Neural cell (in vitro differentiated cells): Measurements from ENCODE around the gene CD47. TPM values are rescaled to one million over a fixed set of nuclear protein-coding genes. Genes with fewer than 3 reads are reported as not detected.

Source experiments
- H2AFZ ChIP-seq: fragments of 200-600, 300-800 bp; sonication (generic), shearing (Covaris generic); 2 replicates; pipeline ENCODE4 v1.6.0; 2014; ENCODE audit warnings: low read depth, mild to moderate bottlenecking, antibody characterized with exemption, low read length, moderate library complexity
- H3F3A ChIP-seq: fragments of 200-600 bp; shearing (Covaris generic); 2 replicates; pipeline ENCODE4 v1.6.1; 2016; ENCODE audit warnings: mild to moderate bottlenecking, moderate library complexity, mixed read lengths, antibody characterized with exemption, low read length; ENCODE audit not compliant: insufficient read depth, poor library complexity, severe bottlenecking
- H3K27ac ChIP-seq: fragments of 200-600, 300-800 bp; sonication (generic), shearing (Covaris generic); 2 replicates; pipeline ENCODE4 v1.5.1; 2014; ENCODE audit warnings: mild to moderate bottlenecking, low read length, moderate library complexity
- H3K27me3 ChIP-seq: fragments of 300-800, 200-600 bp; sonication (generic), shearing (Covaris generic); 2 replicates; pipeline ENCODE4 v1.6.0; 2014; ENCODE audit warnings: mild to moderate bottlenecking, low read depth, low read length, moderate library complexity; ENCODE audit not compliant: insufficient read depth
- H3K36me3 ChIP-seq: fragments of 300-800, 200-600 bp; sonication (generic), shearing (Covaris generic); 2 replicates; pipeline ENCODE4 v1.5.1; 2014; ENCODE audit warnings: mild to moderate bottlenecking, antibody characterized with exemption, low read length, moderate library complexity; ENCODE audit not compliant: insufficient read depth
- H3K4me2 ChIP-seq: fragments of 300-800, 200-600 bp; sonication (generic), shearing (Covaris generic); 2 replicates; pipeline ENCODE4 v1.6.0; 2014; ENCODE audit warnings: mild to moderate bottlenecking, low read length
- H3K4me3 ChIP-seq: fragments of 300-800, 200-600 bp; sonication (generic), shearing (Covaris generic); 2 replicates; pipeline ENCODE4 v1.5.1; 2014; ENCODE audit warnings: mild to moderate bottlenecking, low read length, moderate library complexity
- H3K79me2 ChIP-seq: fragments of 200-600 bp; shearing (Covaris generic); replicated peaks from 2 replicates; pipeline ENCODE4 v1.6.0; 2014; ENCODE audit warnings: mild to moderate bottlenecking, low read length, moderate library complexity; ENCODE audit not compliant: insufficient read depth
- H3K9ac ChIP-seq: fragments of 300-800, 200-600 bp; sonication (generic), shearing (Covaris generic); 2 replicates; pipeline ENCODE4 v1.6.1; 2016; ENCODE audit warnings: mild to moderate bottlenecking, low read length, mixed read lengths
- H3K9me2 ChIP-seq: fragments of 200-600 bp; shearing (Covaris generic); 2 replicates; pipeline ENCODE4 v1.6.1; 2016; ENCODE audit warnings: mild to moderate bottlenecking, low read length, mixed read lengths; ENCODE audit not compliant: insufficient read depth
- H3K9me3 ChIP-seq: fragments of 200-600, 300-800 bp; sonication (generic), shearing (Covaris generic); 2 replicates; pipeline ENCODE4 v1.6.1; 2016; ENCODE audit warnings: mild to moderate bottlenecking, mixed run types, low read length, moderate library complexity, mixed read lengths
- H4K20me1 ChIP-seq: fragments of 200-600 bp; shearing (Covaris generic); 2 replicates; pipeline ENCODE4 v1.6.1; 2016; ENCODE audit warnings: mild to moderate bottlenecking, mixed run types; ENCODE audit not compliant: insufficient read depth
- EP300 ChIP-seq: fragments of 450-650 bp; conservative IDR thresholded peaks from 2 replicates; pipeline ENCODE4 v1.6.1; 2014; ENCODE audit warnings: antibody characterized with exemption, mild to moderate bottlenecking, moderate library complexity; ENCODE audit not compliant: poor library complexity, severe bottlenecking
- EZH2 ChIP-seq: fragments of 200-600, 300-800 bp; shearing (Covaris generic), sonication (generic); IDR thresholded peaks from 2 replicates; pipeline ENCODE4 v1.6.1; 2014; ENCODE audit warnings: antibody characterized with exemption, low read length, borderline replicate concordance, mild to moderate bottlenecking; ENCODE audit not compliant: insufficient read depth, poor library complexity, severe bottlenecking
- MXI1 ChIP-seq: fragments of 450-650 bp; conservative IDR thresholded peaks from 2 replicates; pipeline ENCODE4 v1.6.1; 2014; ENCODE audit warnings: antibody characterized with exemption, mild to moderate bottlenecking; ENCODE audit not compliant: poor library complexity, severe bottlenecking
- POLR2AphosphoS5 ChIP-seq: IDR thresholded peaks from 2 replicates; pipeline ENCODE4 v1.6.1; 2012
- RAD21 ChIP-seq: fragments of 450-650 bp; conservative IDR thresholded peaks from 2 replicates; pipeline ENCODE4 v1.6.1; 2014; ENCODE audit warnings: antibody characterized with exemption, mild to moderate bottlenecking, moderate library complexity
- TAF1 ChIP-seq: IDR thresholded peaks from 2 replicates; pipeline ENCODE4 v1.6.1; 2012; ENCODE audit warnings: low read depth
- polyA plus RNA-seq: library from polyadenylated mRNA; depleted of rRNA; stranded (reverse); fragments of >200 nt; gene quantifications from 2 replicates; pipeline ENCODE4 v1.2.3, GENCODE V29; 2014
- TF ChIP-seq, protein P1 (sequence below): IDR thresholded peaks from 2 replicates; pipeline ENCODE4 v1.6.1; 2012; ENCODE audit warnings: borderline replicate concordance
- TF ChIP-seq, protein P2 (sequence below): fragments of 450-650 bp; IDR thresholded peaks from 2 replicates; pipeline ENCODE4 v1.5.1; 2014; ENCODE audit warnings: antibody characterized with exemption, mild to moderate bottlenecking, moderate library complexity; ENCODE audit not compliant: poor library complexity, severe bottlenecking

CD47 gene
- polyA plus RNA-seq, 1 donor from 2014 or later = 128 TPM

DNA sequence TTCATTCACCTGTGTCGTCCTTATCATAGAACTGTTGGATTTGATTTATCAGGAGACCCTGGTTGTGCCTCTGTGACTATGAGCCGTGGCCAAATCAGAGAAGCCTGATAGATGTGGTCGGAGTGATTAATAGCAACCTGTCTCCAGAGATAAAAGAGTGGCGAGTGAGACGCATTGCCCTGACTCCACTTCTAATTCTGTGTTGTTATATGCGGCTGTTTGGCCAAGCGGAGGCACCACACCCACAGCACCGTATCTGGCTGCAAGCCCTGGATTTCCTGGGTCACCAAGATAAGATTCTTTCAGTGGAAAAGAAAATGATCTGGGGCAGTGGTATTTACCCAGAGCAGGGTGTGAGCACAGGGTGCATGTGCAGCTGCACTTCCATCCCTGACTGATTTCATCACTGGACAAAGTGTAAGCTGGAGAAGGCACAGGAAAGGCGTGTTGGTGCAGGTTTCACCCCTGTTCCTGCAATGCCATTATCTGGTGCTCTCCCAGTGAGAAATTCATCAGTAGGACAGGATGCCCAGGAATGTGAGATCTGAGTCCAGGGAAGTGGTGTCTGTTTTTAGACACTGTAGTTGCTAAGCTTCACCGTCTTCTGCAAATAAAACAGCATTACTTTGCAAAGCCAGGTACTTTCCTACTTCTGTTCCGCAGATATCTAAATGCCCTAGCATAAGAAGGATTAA lies 84.6 kb downstream of the CD47 start:
- no peak overlapping the region for H3K27ac ChIP-seq

DNA sequence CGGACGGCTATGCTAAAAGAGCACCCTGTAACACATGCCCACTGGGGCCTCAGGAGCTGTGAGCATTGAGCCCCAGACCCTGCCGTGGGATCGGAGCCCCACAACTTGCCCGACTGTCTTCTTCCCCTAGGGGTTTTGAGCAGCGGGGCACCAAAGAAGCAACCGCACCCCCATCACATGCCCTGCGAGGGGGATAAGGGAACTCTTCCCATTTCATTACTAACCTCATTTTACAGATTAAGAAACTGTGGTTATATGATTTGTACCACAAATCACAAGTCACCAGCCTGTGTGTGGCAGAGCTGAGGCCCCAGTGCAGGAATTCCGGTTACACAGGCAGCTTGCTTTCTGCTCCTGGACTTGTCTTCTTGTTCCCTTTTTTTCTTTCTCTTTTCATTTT lies 86.2 kb downstream of the CD47 start:
- no peak overlapping the region for H2AFZ ChIP-seq

More for the DNA sequence above, 84.6 kb downstream of the CD47 start:
- Histone ChIP-seq H3K4me3 (no peak overlapping the region), H4K20me1 (no peaks in the 10 kb centered on the region), H3F3A (no peaks in the 10 kb centered on the region), H3K9me3 (no peaks in the 10 kb centered on the region), H3K79me2 (no peaks in the 10 kb centered on the region), H3K9me2 (no peaks in the 10 kb centered on the region), H2AFZ (no peak overlapping the region), H3K27me3 (no peaks in the 10 kb centered on the region), H3K36me3 (no peaks in the 10 kb centered on the region), H3K9ac (no peak overlapping the region), H3K4me2 (no peak overlapping the region)
- no peak for TF ChIP-seq MXI1
- TF ChIP-seq RAD21 = no peak
- no peak for TF ChIP-seq EP300
- TF ChIP-seq, protein P1, sequence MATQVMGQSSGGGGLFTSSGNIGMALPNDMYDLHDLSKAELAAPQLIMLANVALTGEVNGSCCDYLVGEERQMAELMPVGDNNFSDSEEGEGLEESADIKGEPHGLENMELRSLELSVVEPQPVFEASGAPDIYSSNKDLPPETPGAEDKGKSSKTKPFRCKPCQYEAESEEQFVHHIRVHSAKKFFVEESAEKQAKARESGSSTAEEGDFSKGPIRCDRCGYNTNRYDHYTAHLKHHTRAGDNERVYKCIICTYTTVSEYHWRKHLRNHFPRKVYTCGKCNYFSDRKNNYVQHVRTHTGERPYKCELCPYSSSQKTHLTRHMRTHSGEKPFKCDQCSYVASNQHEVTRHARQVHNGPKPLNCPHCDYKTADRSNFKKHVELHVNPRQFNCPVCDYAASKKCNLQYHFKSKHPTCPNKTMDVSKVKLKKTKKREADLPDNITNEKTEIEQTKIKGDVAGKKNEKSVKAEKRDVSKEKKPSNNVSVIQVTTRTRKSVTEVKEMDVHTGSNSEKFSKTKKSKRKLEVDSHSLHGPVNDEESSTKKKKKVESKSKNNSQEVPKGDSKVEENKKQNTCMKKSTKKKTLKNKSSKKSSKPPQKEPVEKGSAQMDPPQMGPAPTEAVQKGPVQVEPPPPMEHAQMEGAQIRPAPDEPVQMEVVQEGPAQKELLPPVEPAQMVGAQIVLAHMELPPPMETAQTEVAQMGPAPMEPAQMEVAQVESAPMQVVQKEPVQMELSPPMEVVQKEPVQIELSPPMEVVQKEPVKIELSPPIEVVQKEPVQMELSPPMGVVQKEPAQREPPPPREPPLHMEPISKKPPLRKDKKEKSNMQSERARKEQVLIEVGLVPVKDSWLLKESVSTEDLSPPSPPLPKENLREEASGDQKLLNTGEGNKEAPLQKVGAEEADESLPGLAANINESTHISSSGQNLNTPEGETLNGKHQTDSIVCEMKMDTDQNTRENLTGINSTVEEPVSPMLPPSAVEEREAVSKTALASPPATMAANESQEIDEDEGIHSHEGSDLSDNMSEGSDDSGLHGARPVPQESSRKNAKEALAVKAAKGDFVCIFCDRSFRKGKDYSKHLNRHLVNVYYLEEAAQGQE = no peak
- no peak for TF ChIP-seq EZH2

More for the DNA sequence above, 86.2 kb downstream of the CD47 start:
- no peak overlapping the region for H3K9ac ChIP-seq
- no peaks in the 10 kb centered on the region for H3K27me3 ChIP-seq
- H3F3A ChIP-seq = no peaks in the 10 kb centered on the region
- H4K20me1 ChIP-seq = no peaks in the 10 kb centered on the region
- H3K9me3 ChIP-seq = no peaks in the 10 kb centered on the region
- no peak overlapping the region for H3K4me2 ChIP-seq
- no peaks in the 10 kb centered on the region for H3K36me3 ChIP-seq
- TF ChIP-seq RAD21 = no peak
- TF ChIP-seq, protein P2, sequence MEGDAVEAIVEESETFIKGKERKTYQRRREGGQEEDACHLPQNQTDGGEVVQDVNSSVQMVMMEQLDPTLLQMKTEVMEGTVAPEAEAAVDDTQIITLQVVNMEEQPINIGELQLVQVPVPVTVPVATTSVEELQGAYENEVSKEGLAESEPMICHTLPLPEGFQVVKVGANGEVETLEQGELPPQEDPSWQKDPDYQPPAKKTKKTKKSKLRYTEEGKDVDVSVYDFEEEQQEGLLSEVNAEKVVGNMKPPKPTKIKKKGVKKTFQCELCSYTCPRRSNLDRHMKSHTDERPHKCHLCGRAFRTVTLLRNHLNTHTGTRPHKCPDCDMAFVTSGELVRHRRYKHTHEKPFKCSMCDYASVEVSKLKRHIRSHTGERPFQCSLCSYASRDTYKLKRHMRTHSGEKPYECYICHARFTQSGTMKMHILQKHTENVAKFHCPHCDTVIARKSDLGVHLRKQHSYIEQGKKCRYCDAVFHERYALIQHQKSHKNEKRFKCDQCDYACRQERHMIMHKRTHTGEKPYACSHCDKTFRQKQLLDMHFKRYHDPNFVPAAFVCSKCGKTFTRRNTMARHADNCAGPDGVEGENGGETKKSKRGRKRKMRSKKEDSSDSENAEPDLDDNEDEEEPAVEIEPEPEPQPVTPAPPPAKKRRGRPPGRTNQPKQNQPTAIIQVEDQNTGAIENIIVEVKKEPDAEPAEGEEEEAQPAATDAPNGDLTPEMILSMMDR = no peak
- TF ChIP-seq MXI1 = no peak
- TF ChIP-seq, protein P1 = no peak
- no peak for TF ChIP-seq POLR2AphosphoS5
- no peak for TF ChIP-seq EP300
- no peak for TF ChIP-seq TAF1
- H3K79me2 ChIP-seq = no peaks in the 10 kb centered on the region
- H3K4me3 ChIP-seq = no peak overlapping the region
- H3K27ac ChIP-seq = no peak overlapping the region
- H3K9me2 ChIP-seq = no peaks in the 10 kb centered on the region
